ENCODE measurements around the gene SMNDC1. TPM values are rescaled to one million over a fixed set of nuclear protein-coding genes. Genes with fewer than 3 reads are reported as not detected.
A peak's percentile ranks its signal among the peaks of the same experiment; 100 is the strongest.
"Not testable (repeated sequence)": the region's sequence is repeated elsewhere in the genome, so short reads cannot be mapped to it uniquely, and the experiment has no call there.

Gene SMNDC1
- total RNA-seq, 4 donors from 2014 or later: 3.6 to 15.7 (median 8.9) TPM

DNA sequence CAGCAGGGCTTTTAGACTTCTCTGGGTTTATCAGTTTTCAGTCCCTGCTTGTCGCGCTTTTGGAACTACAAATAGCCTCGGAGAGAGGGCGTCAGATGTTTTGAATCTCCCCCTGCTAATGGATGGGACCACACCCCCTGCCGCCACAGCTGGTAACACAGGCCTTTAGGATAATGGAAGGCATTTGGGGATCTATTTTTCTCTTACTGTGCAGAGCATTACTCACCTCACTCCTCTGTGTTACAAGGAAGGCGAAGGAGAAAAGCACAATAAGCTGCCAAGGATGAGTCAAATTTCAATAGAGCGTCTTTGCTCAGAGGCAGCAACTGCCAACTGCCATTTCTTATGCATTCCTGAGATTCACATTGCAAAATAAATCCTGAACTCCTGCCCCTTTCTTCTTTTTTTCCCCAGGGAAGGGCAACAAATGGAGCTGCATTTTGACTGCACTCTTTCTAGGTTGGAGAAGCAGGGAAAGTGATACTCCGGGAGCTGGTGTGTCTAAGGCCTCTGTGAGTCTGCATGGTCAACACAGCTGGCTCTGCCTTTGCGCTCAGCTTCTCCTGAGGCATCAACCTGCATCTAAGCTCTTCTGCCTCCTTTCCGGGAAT lies 31.5 kb upstream of the SMNDC1 start:
- Histone ChIP-seq H3K4me1 (peaks cover 0 to 10% (median 3%) of the 10 kb centered on the region in 4 donors), H3K9me3 (peaks cover 2 to 4% of the 10 kb centered on the region in 2 donors), H3K4me3 (no peak overlapping the region), H3K27me3 (no peaks in the 10 kb centered on the region), H3K36me3 (no peaks in the 10 kb centered on the region), H3K27ac (peak overlapping the region in 2 of 4 donors; percentile 14 to 30)
- intact Hi-C loops (cut with DNase I; ENCODE audit: low total_unique reads): no loop called here
- TF ChIP-seq POLR2AphosphoS5 (IDR thresholded peaks at IDR 0.05) (no peak), POLR2A (IDR thresholded peaks at IDR 0.05) (no peak)
- TF ChIP-seq, protein P1, sequence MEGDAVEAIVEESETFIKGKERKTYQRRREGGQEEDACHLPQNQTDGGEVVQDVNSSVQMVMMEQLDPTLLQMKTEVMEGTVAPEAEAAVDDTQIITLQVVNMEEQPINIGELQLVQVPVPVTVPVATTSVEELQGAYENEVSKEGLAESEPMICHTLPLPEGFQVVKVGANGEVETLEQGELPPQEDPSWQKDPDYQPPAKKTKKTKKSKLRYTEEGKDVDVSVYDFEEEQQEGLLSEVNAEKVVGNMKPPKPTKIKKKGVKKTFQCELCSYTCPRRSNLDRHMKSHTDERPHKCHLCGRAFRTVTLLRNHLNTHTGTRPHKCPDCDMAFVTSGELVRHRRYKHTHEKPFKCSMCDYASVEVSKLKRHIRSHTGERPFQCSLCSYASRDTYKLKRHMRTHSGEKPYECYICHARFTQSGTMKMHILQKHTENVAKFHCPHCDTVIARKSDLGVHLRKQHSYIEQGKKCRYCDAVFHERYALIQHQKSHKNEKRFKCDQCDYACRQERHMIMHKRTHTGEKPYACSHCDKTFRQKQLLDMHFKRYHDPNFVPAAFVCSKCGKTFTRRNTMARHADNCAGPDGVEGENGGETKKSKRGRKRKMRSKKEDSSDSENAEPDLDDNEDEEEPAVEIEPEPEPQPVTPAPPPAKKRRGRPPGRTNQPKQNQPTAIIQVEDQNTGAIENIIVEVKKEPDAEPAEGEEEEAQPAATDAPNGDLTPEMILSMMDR (IDR thresholded peaks at IDR 0.05): no peak
- 69 to 100% methylated on average over 2 to 10 of the region's 10 CpGs for WGBS, 2 donors (ENCODE audit: low coverage in 1 of 2)
- in situ Hi-C loops (cut with MboI; ENCODE audit: low pct_ligation_motif_present in 1 of 4, low pct_unique_long_range_greater_than_20kb in 1 of 4, low sequenced_read_pairs in 3 of 4): no loop called here
- DNase-seq: no peak

DNA sequence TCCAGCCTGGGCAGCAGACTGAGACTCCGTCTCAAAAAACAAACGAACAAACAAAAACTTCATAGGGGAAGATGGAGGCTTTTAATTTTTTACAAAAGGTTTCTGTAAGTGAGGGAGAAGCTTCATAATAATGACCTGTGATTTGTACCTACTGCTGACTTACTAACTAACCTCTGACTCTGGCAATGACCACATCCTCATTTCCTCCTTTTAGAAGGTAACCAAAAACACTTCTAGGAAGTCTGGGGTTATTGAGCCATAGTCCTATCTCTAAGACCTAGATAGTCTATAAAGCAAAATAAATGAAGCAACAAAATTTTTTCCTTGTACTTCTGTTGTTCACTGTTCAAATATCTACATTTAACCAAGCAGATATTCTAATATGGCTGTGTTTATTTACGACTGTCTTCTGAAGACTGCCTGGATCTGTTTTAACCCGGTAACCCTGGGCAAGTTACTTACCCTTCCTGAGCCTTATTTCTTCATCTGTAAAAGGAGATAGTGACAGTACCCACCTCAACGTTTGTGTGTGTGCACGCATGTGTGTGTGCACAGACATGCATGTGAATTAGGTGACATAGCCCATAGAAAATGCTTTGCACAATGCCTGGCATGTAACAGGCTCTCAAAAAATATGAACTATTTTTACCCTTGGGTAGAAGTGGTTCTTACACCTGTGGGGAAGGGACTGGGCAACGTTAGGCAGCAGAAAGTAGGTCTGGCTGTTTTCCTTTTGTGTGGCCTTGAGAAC lies 30.8 kb upstream of the SMNDC1 start:
- DNase-seq: no peak
- intact Hi-C loops (cut with DNase I; ENCODE audit: low total_unique reads) (no loop called here), in situ Hi-C loops (cut with MboI; ENCODE audit: low pct_ligation_motif_present in 1 of 4, low pct_unique_long_range_greater_than_20kb in 1 of 4, low sequenced_read_pairs in 3 of 4) (no loop called here)
- Histone ChIP-seq H3K4me1 (peaks cover 0 to 10% (median 3%) of the 10 kb centered on the region in 4 donors), H3K4me3 (no peak overlapping the region), H3K27me3 (no peaks in the 10 kb centered on the region), H3K27ac (peak overlapping the region in 1 of 4 donors; percentile 30), H3K36me3 (no peaks in the 10 kb centered on the region), H3K9me3 (peaks cover 9 to 12% of the 10 kb centered on the region in 2 donors)
- TF ChIP-seq POLR2AphosphoS5 (IDR thresholded peaks at IDR 0.05): no peak
- TF ChIP-seq POLR2A (IDR thresholded peaks at IDR 0.05): no peak
- TF ChIP-seq, protein P1 (IDR thresholded peaks at IDR 0.05): no peak
- no peak for TF ChIP-seq EP300 (IDR thresholded peaks at IDR 0.05; ENCODE audit: low read depth)
- 72 to 73% methylated on average over 4 to 7 of the region's 7 CpGs for WGBS, 2 donors (ENCODE audit: low coverage in 1 of 2)

DNA sequence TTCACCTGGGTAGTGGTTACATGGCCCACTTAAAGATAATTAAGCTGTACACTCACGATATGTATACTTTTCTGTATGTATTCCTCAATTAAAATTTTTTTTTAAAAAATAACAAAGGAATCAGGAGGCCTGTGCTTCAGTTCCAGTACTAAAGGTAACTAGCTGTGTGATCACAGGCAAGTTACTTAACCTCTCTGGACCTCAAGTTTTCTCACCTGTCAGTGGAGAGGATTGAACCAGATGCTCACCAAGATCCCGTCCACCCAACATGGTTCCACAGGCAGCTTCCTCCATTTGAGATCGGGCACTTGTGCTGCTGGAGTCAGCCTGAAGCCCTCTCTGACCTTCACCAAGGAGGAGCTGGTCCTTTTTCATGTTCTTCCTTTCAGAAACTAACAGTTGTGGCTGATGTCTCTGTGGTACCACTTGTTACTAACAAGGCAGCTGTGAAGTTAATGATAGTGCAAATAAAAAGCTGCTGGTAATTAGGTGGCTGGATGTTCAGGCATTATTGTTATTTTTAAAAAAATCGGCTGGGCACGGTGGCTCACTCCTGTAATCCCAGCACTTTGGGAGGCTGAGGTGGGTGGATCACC lies 29.4 kb upstream of the SMNDC1 start:
- Histone ChIP-seq H3K27me3 (no peaks in the 10 kb centered on the region), H3K27ac (no peak overlapping the region), H3K9me3 (peaks cover 16 to 17% of the 10 kb centered on the region in 2 donors), H3K4me1 (peaks cover 0 to 10% (median 3%) of the 10 kb centered on the region in 4 donors), H3K36me3 (no peaks in the 10 kb centered on the region), H3K4me3 (no peak overlapping the region)
- in situ Hi-C loops (cut with MboI; ENCODE audit: low pct_ligation_motif_present in 1 of 4, low pct_unique_long_range_greater_than_20kb in 1 of 4, low sequenced_read_pairs in 3 of 4) (no loop called here), intact Hi-C loops (cut with DNase I; ENCODE audit: low total_unique reads) (no loop called here)
- TF ChIP-seq EP300 (IDR thresholded peaks at IDR 0.05; ENCODE audit: low read depth) (no peak), POLR2AphosphoS5 (IDR thresholded peaks at IDR 0.05) (no peak), POLR2A (IDR thresholded peaks at IDR 0.05) (no peak)
- TF ChIP-seq, protein P1 (IDR thresholded peaks at IDR 0.05): no peak
- 79 to 88% methylated on average over 2 to 5 of the region's 5 CpGs for WGBS, 2 donors (ENCODE audit: low coverage in 1 of 2)
- no peak for DNase-seq

DNA sequence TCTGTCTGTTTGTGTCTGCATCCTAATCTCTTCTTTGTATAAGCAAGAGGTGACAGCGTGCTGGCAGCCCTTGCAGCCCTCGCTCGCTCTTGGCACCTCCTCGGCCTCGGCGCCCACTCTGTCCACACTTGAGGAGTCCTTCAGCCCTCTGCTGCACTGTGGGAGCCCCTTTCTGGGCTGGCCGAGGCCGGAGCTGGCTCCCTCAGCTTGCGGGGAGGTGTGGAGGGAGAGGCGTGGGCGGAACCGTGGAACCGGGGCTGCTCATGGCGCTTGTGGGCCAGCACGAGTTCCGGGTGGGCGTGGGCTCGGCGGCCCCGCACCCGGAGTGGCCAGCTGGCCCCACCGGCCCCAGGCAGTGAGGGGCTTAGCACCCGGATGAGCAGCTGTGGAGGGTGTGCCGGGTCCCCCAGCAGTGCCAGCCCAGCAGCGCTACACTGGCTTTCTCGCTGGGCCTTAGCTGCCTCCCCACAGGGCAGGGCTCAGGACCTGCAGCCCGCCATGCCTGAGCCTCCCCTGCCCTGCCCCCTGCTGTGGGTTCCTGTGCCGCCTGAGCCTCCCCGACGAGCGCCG lies 26.6 kb upstream of the SMNDC1 start:
- intact Hi-C loops (cut with DNase I; ENCODE audit: low total_unique reads); H3K27ac ChIP-seq; in situ Hi-C loops (cut with MboI; ENCODE audit: low pct_ligation_motif_present in 1 of 4, low pct_unique_long_range_greater_than_20kb in 1 of 4, low sequenced_read_pairs in 3 of 4); H3K4me3 ChIP-seq; H3K36me3 ChIP-seq; H3K27me3 ChIP-seq; H3K4me1 ChIP-seq; DNase-seq: not testable (repeated sequence)
- peaks cover 16 to 17% of the 10 kb centered on the region in 2 donors for H3K9me3 ChIP-seq
- WGBS, 2 donors (ENCODE audit: low coverage in 1 of 2): 95% methylated on average over 26 of the region's 32 CpGs; no CpG with 5 or more reads in 1 of the 2 donors
